Aorta (tissue), 5 donors: ENCODE measurements around the gene NUTM2E. TPM values are rescaled to one million over a fixed set of nuclear protein-coding genes. Genes with fewer than 3 reads are reported as not detected.
"Not testable (repeated sequence)": the region's sequence is repeated elsewhere in the genome, so short reads cannot be mapped to it uniquely, and the experiment has no call there.

ENCODE experiments used
- ATAC-seq: fragments of 200-7000 bp; cut with Tn5 transposase; one replicate; pipeline ENCODE4 v1.9.1; 2022; ENCODE audit warnings: moderate library complexity; ENCODE audit not compliant: low FRiP score
- DNase-seq, 2 donors: peaks; one replicate each; pipeline ENCODE4 v3.0.0-alpha.2; 2020
- H3K27ac ChIP-seq, 2 donors: one replicate each; pipeline ENCODE4 v1.5.1; 2013; ENCODE audit warnings: low read length in 2 of 2, mild to moderate bottlenecking in 2 of 2, moderate library complexity in 2 of 2, control low read depth in 1 of 2, inconsistent platforms in 1 of 2, low read depth in 1 of 2
- H3K27me3 ChIP-seq, 2 donors: one replicate each; pipeline ENCODE4 v1.6.1; 2013; ENCODE audit warnings: control low read depth in 1 of 2, low read length in 1 of 2, mild to moderate bottlenecking in 1 of 2, moderate library complexity in 1 of 2; ENCODE audit not compliant: insufficient read depth in 2 of 2, control insufficient read depth in 1 of 2
- H3K36me3 ChIP-seq, 2 donors: one replicate each; pipeline ENCODE4 v1.6.1; 2013; ENCODE audit warnings: control low read depth in 1 of 2, low read length in 1 of 2, mild to moderate bottlenecking in 1 of 2; ENCODE audit not compliant: insufficient read depth in 2 of 2, control insufficient read depth in 1 of 2
- H3K4me1 ChIP-seq, 2 donors: one replicate each; pipeline ENCODE4 v1.6.1; 2013; ENCODE audit warnings: low read length in 2 of 2, control low read depth in 1 of 2, mild to moderate bottlenecking in 1 of 2, moderate library complexity in 1 of 2; ENCODE audit not compliant: insufficient read depth in 2 of 2, control insufficient read depth in 1 of 2
- H3K4me3 ChIP-seq, 2 donors: one replicate each; pipeline ENCODE4 v1.5.1; 2013; ENCODE audit warnings: low read length in 2 of 2, control low read depth in 1 of 2, mild to moderate bottlenecking in 1 of 2
- H3K9me3 ChIP-seq: one replicate; pipeline ENCODE4 v1.6.1; 2013; ENCODE audit warnings: mild to moderate bottlenecking, low read length; ENCODE audit not compliant: control insufficient read depth
- WGBS, 2 donors: extraction: QIAGEN DNeasy Blood & Tissue Kit; methylation state at CpG; one replicate each; pipeline ENCODE4 v1.1.7; 2013; 5-methylcytosine and 5-hydroxymethylcytosine counted together
- intact Hi-C, 2 donors: fragments of 100-400 bp; cut with DNase I; formaldehyde crosslinking; loops; one replicate each; pipeline versions ENCODE4 v1.14.2 to v1.15.0; 2022
- polyA plus RNA-seq, 2 donors: library from polyadenylated mRNA; stranded (reverse); fragments of 200-250 nt; gene quantifications; one replicate each; pipeline ENCODE4 v1.2.3, GENCODE V29; 2013
- total RNA-seq, 2 donors: library from RNA; stranded (reverse); fragmentation: NEBNext Ultra II Directional; extraction: Animal tissue kit (Norgen Biotek cat#: 25700); gene quantifications; one replicate each; pipeline ENCODE4 v1.2.1, GENCODE V29; 2021
- donor health status: healthy with polysubstance abuse.
- donor health status: Bipolar disorder and iron deficiency.
- donor health status: DM: no; HTN: no; CAD: no.
- donor health status: DM: no; HTN: no; CAD: no.
- donor health status: DM: yes; HTN: yes; CAD: no.

The NUTM2E gene
- total and polyA plus RNA-seq, 4 donors = not detected

- H3K4me1 ChIP-seq, H3K9me3 ChIP-seq, DNase-seq, ATAC-seq, intact Hi-C loops, H3K4me3 ChIP-seq, H3K27me3 ChIP-seq, H3K27ac ChIP-seq, H3K36me3 ChIP-seq: not testable (repeated sequence)
- WGBS, 2 donors = 90 to 95% methylated on average over 2 to 3 of the region's 4 CpGs
Measured at GRCh38 chr10:79871729-79872128, 45.2 kb downstream of the NUTM2E start.

Other genes starting within 250 kb of the NUTM2E start
- 1 to 10 TPM in 1 of 2 donors, not detected in 1; 1.7 TPM for gene SFTPA1, start 215.8 kb upstream of the NUTM2E start, total RNA-seq
- 1 to 10 TPM in 1 of 2 donors, under 1 TPM in 1; 0.59 to 4.4 TPM for gene SFTPA1, start 215.8 kb upstream of the NUTM2E start, polyA plus RNA-seq
- 1 to 10 TPM in 1 of 2 donors, under 1 TPM in 1; 0.42 to 1.2 TPM for gene NUTM2B, start 123.5 kb upstream of the NUTM2E start, total RNA-seq
- 1 to 10 TPM in 1 of 2 donors, not detected in 1; 1.0 TPM for gene NUTM2B, start 123.5 kb upstream of the NUTM2E start, polyA plus RNA-seq
- gene SFTPD, start 122.4 kb downstream of the NUTM2E start, total RNA-seq = under 1 TPM; 0.30 to 0.58 TPM
- gene SFTPD, start 122.4 kb downstream of the NUTM2E start, polyA plus RNA-seq = 1 to 10 TPM in 1 of 2 donors, under 1 TPM in 1; 0.25 to 1.2 TPM